Urinary bladder (tissue), 4 donors: ENCODE data around the gene GOLPH3. TPM values are rescaled to one million over a fixed set of nuclear protein-coding genes. Genes with fewer than 3 reads are reported as not detected.

Experiments
- DNase-seq: peaks from one replicate; pipeline ENCODE4 v3.0.0-alpha.2; 2015; ENCODE audit errors: extremely low spot score
- H3K27ac ChIP-seq: one replicate; pipeline ENCODE4 v1.5.1; 2013; ENCODE audit warnings: low read depth, mild to moderate bottlenecking, moderate library complexity
- H3K36me3 ChIP-seq: one replicate; pipeline ENCODE4 v1.6.1; 2013; ENCODE audit warnings: mild to moderate bottlenecking, moderate library complexity; ENCODE audit not compliant: insufficient read depth
- H3K4me1 ChIP-seq: one replicate; pipeline ENCODE4 v1.6.1; 2013; ENCODE audit warnings: mild to moderate bottlenecking, moderate library complexity; ENCODE audit not compliant: insufficient read depth
- H3K4me3 ChIP-seq: one replicate; pipeline ENCODE4 v1.5.1; 2013; ENCODE audit warnings: low read depth, low read length
- WGBS: extraction: QIAGEN DNeasy Blood & Tissue Kit; methylation state at CpG from one replicate; pipeline ENCODE4 v1.1.7; 2013; 5-methylcytosine and 5-hydroxymethylcytosine counted together
- polyA plus RNA-seq: library from polyadenylated mRNA; stranded (reverse); fragments of 200-250 nt; gene quantifications from one replicate; pipeline ENCODE4 v1.2.3, GENCODE V29; 2013
- total RNA-seq: library from RNA; depleted of rRNA; stranded (reverse); fragments of >200 nt; gene quantifications from one replicate; pipeline ENCODE4 v1.2.3, GENCODE V29; 2014
- donor health status: healthy with polysubstance abuse.
- donor health status: healthy.

Gene GOLPH3
- total and polyA plus RNA-seq, 2 donors, result 68.6 to 73.1 TPM

DNA sequence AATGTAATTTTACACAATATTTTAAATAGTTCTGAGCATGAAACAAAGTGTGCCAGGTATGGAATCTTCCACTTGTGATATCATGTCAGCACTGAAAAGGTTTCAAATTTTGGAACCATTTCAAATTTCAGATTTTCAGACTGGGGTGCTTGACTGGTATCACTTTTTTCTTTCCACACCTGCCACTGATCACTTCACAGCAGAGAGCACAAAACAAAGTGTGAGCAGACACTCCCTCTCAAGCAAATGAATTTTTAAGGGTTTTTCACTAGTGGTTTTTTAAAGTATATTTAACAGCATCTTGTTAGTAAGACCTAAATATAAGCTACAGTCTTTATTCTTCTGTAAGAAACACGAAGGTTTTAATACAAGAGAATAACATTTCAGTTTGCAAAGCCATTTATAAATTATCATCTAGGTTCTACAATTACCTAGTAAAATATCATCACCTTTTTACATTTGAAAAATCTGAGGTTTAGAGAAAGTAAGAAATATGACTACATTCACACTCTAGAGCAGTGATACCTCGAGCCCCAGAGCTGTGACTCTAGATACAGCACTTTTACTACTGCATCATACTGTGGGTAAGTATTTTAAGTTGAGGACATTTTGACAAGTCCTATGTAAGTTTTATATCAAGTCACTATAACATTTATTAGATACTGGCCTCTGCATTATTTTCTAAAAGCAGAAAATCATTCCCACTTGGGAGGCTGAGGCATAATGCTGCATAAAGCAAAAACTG is 14.6 kb downstream of the GOLPH3 start:
- Histone ChIP-seq H3K4me1 (peaks cover 2% of the 10 kb centered on the region), H3K36me3 (no peaks in the 10 kb centered on the region), H3K4me3 (no peak overlapping the region), H3K27ac (no peak overlapping the region)
- no peak for DNase-seq
- 76% methylated on average over 2 of the region's 2 CpGs for WGBS

DNA sequence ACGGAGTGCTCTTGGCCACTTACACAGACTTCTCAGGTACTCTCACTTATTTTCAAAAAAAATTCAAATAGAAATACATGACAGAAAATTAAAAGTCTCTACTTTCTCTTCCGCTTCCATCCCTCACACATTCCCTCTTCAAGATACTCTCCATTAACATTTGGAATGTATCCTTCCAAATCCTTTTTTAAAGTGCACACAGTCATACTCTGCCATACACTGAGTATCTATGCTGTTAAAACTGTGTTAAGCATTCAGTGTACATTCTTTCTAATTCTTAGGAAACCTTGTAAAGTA is 15.5 kb downstream of the GOLPH3 start:
- H3K27ac ChIP-seq, result no peak overlapping the region
- WGBS, result 84% methylated on average over 2 of the region's 2 CpGs
- no peak overlapping the region for H3K4me3 ChIP-seq
- peaks cover 2% of the 10 kb centered on the region for H3K4me1 ChIP-seq
- DNase-seq, result no peak
- H3K36me3 ChIP-seq, result no peaks in the 10 kb centered on the region

DNA sequence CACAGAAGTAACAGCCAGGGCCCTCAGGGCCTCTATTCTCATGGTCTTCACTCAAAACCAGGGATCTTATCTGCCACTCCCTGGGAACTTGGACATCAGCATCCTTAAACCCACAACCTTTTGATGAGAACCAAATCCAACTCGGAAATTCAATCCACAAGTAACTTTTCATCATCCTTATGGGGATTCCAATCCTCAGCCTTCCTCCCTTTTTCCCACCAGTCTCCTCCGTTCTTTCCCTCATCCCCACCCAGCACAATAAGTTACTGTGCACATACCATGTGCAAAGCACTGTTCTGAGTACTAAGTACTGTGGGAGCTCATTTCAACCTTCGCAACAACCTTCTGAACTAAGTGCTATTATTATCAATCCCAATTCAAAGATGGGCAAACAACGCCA is 17.0 kb downstream of the GOLPH3 start:
- Histone ChIP-seq H3K36me3 (no peaks in the 10 kb centered on the region), H3K4me1 (peaks cover 1% of the 10 kb centered on the region), H3K27ac (no peak overlapping the region), H3K4me3 (no peak overlapping the region)
- 76% methylated on average over 4 of the region's 4 CpGs for WGBS
- DNase-seq, result no peak

DNA sequence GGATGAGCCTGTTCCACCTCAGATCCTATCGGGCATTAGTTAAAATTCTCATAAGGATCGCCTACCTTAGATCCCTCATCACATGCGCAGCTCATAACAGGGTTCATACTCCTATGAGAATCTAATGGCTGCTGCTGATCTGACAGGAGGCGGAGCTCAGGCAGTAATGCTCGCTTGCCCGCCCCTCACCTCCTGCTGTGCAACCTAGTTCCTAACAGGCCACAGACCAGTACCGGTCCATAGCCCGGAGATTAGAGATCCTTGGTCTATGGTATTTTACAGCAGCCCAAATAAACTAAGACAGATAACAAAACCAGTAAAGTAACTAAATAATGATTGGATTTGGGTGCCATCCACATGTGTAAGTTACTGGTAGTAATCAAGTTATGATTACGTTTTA is 17.5 kb downstream of the GOLPH3 start:
- no peak overlapping the region for H3K27ac ChIP-seq
- H3K4me3 ChIP-seq, result no peak overlapping the region
- no peaks in the 10 kb centered on the region for H3K36me3 ChIP-seq
- whole genome bisulfite sequencing, result 87% methylated on average over 9 of the region's 9 CpGs
- DNase-seq, result no peak
- peaks cover 1% of the 10 kb centered on the region for H3K4me1 ChIP-seq

DNA sequence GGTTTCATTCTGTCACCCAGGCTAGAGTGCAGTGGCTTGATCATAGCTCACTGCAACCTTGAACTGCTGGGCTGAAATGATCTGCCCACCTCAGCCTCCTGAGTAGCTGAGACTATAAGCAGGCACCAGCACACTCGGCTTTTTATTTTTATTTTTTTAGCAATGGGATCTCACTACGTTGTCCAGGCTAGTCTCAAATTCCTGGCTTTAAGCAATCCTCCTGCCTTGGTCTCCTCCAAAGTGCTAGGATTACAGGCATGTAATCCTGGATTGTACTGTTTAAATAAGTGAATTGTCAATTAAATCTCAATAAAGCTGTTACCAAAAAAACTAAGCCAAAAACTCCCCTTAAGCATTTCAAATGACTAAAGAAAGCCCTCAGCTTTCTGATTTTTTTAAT is 18.9 kb downstream of the GOLPH3 start:
- no peak for DNase-seq
- no peak overlapping the region for H3K4me3 ChIP-seq
- no peak overlapping the region for H3K27ac ChIP-seq
- WGBS, result 93% methylated on average over 2 of the region's 2 CpGs
- no peaks in the 10 kb centered on the region for H3K36me3 ChIP-seq
- peaks cover 1% of the 10 kb centered on the region for H3K4me1 ChIP-seq

DNA sequence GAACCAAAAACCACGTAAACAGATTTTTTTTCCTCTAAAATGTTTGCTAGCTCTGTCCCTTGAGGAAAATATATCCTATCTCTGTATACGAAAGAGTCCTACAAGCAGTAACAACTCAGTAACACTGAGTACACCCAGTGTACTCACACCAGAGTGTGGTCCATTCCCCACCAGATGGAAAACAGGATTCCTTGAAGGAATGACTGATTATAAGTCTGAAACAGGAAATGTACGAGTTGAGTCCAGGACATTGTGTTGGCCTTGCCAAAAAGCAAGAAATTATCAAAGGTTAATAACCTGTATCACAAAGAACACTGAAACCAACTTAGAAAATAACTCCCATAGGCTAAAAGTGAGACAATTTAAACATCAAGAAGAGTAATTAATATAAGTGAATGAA is 20.4 kb downstream of the GOLPH3 start:
- Histone ChIP-seq H3K4me1 (no peaks in the 10 kb centered on the region), H3K36me3 (no peaks in the 10 kb centered on the region), H3K4me3 (no peak overlapping the region), H3K27ac (no peak overlapping the region)
- WGBS, result 43% methylated on average over 3 of the region's 3 CpGs
- DNase-seq, result no peak

DNA sequence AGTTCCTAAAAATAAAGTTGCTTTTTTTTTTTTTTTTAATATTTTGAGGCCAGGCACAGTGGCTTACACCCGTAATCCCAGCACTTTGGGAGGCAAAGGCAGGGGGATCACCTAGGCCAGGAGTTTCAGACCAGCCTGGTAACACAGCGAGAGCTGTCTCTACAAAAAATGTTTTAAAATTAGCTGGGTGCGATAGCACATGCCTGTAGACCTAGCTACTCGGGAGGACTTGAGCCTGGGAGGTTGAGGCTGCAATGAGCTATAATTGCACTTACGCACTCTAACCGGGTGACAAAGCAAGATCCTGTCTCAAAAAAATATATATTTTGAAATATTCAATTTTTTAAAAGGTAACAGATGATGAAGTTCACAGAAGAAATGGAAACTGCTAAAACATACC is 22.9 kb downstream of the GOLPH3 start:
- H3K4me3 ChIP-seq, result no peak overlapping the region
- H3K27ac ChIP-seq, result no peak overlapping the region
- no peaks in the 10 kb centered on the region for H3K4me1 ChIP-seq
- no peaks in the 10 kb centered on the region for H3K36me3 ChIP-seq
- 94% methylated on average over 6 of the region's 6 CpGs for WGBS
- no peak for DNase-seq

DNA sequence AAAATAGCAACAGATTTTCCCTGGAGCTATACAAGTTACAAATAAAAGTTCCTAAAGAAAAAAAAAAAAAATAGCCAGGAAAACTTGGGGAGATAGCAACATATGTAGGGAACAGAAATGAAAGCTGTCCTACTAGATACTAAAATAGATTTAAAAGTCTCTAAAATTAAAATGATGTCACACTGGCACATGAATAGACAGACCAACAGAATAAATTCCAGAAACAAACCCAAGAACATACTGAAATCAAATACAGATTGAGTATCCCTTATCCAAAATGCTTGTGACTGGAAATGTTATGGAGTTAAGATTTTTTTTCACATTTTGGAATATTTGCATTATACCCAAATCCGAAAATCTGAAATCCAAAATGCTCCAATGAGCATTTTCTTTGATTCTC is 23.8 kb downstream of the GOLPH3 start:
- Histone ChIP-seq H3K36me3 (no peaks in the 10 kb centered on the region), H3K4me1 (no peaks in the 10 kb centered on the region), H3K4me3 (no peak overlapping the region), H3K27ac (no peak overlapping the region)
- no peak for DNase-seq
- 84% methylated on average over 1 of the region's 1 CpG for WGBS

DNA sequence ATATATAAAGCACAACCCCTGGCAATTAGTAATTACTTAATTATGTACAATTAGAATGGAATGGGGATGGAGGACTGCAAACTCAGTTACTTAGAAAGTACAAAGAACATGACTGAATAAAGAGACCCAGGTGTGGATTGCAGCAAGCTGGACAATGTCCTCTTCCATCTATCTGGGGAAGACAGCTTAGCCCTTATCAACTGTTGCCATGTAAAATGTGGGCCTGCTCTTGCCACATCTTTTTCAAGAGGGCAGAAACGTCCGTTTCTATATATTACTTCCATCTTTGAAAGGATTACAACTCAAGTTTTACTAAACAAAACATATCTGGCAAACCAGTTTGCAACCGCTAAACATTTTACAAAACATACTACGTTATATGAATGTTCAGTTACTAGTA is 26.2 kb downstream of the GOLPH3 start:
- no peaks in the 10 kb centered on the region for H3K36me3 ChIP-seq
- no peak for DNase-seq
- 85% methylated on average over 4 of the region's 4 CpGs for WGBS
- no peak overlapping the region for H3K27ac ChIP-seq
- H3K4me1 ChIP-seq, result no peaks in the 10 kb centered on the region
- H3K4me3 ChIP-seq, result no peak overlapping the region

DNA sequence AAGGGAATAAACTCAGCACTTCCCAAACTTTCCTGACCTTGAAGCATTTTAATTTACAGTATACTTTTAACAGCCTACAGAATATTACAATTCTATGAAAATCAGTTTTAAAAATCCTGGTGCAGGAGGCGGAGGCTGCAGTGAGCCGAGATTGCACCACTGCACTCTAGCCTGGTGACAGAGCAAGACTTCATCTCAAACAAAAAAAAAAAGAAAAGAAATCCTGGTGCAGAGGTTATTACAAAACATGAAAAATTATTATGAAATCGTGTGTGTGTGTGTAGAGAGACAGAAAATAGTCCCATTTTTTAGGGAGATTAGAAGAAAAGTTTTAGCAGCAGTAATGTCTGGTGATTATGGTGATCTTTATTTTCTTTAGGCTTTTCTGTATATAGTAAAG is 26.9 kb downstream of the GOLPH3 start:
- 71% methylated on average over 3 of the region's 3 CpGs for WGBS
- no peaks in the 10 kb centered on the region for H3K4me1 ChIP-seq
- no peaks in the 10 kb centered on the region for H3K36me3 ChIP-seq
- H3K27ac ChIP-seq, result no peak overlapping the region
- no peak overlapping the region for H3K4me3 ChIP-seq
- no peak for DNase-seq

DNA sequence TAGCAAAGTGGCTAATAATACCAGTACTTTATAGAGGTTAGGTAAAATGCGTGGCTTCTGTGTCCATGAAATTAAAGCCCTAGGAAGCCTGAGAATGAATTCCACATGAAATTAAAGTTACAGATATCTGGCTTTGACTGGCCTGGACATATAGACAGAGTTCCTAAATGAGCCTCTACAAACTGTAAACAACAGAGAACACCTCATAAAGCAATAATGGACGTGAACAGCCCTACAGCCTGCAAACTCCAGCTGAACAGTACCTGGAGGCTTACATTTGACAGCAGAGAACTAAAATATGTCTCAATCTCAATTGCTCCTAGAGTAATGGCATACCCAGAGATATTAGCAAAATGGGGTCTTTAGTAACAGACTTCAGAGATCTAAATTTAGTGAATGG is 28.7 kb downstream of the GOLPH3 start:
- WGBS, result 63% methylated on average over 2 of the region's 2 CpGs
- Histone ChIP-seq H3K27ac (no peak overlapping the region), H3K4me1 (no peaks in the 10 kb centered on the region), H3K36me3 (no peaks in the 10 kb centered on the region), H3K4me3 (no peak overlapping the region)
- no peak for DNase-seq

DNA sequence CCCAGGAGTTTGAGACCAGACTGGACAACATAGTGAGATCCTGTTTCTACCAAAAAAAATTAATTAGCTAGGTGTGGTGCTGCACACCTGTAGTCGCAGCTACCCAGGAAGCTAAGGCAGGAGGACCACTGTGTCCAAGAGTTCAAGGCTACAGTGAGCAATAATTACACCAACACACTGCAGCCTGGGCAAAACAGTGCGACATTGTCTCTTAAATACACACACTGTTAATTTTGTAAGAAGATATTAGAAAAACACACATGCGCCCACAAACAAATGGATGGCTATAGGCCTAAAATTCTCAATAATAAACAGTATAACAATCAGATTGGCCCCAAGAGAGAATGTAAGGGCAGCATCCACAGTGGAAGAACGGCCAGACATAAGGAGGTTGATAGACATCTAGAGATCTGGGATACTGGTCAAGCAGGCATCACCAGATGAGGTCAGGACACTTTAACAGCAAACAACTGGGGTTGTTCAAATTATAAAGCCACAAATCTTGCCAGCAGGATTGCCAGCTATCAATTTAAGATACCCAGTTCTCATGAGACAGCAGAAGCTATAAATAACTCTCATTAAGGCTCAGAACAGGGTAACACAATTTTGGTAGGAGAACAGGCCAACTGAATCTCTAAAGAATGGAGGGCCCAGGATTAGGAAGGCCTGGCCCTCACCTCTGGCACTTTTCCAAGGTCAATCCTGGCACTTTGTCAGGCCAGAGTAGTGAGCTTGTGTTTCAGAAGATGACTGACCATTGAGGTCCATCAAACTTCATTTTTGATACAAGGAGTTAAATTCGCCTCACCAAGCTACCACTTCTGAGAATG is 29.5 kb downstream of the GOLPH3 start:
- no peaks in the 10 kb centered on the region for H3K4me1 ChIP-seq
- DNase-seq, result no peak
- WGBS, result 94% methylated on average over 5 of the region's 5 CpGs
- no peak overlapping the region for H3K27ac ChIP-seq
- H3K36me3 ChIP-seq, result no peaks in the 10 kb centered on the region
- no peak overlapping the region for H3K4me3 ChIP-seq

DNA sequence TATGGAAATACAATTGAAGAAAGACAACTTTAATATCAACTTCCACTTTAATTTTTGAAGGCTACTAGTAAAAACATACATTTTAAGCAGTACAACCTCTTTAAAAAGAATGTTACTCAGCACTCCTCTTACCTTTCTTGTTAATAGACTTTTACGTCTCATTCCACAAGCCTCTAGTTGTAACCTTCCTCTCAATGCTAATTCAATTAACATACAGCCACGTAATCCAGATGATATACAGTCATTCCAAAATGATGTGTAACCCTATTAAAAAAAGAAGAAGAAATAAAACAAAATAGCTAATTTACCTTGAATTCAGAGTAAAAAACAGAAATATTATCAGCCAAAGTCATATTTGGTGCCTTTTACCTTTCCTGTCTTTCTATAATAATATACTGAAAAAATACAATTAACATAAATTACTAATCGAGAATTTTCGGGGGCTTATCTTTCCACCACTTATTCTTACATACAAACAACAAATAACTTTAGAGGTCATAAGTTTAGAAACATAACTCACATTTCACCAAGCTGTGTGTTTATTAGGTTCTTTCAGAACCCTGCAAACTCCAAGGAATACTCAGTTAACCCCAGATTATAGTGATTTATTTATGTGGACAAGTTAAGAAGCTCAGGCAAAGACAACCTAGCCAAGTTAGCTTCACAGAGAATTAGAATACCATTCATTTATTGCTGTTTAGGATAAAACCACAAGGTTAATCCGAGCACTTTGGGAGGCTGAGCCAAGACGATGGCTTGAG is 30.3 kb downstream of the GOLPH3 start:
- no peak for DNase-seq
- H3K27ac ChIP-seq, result no peak overlapping the region
- WGBS, result 50% methylated on average over 6 of the region's 6 CpGs
- no peaks in the 10 kb centered on the region for H3K4me1 ChIP-seq
- H3K4me3 ChIP-seq, result no peak overlapping the region
- H3K36me3 ChIP-seq, result no peaks in the 10 kb centered on the region
